ENCODE results near the gene ADGRF1. TPM values are rescaled to one million over a fixed set of nuclear protein-coding genes. Genes with fewer than 3 reads are reported as not detected.
"Not testable (repeated sequence)": the region's sequence is repeated elsewhere in the genome, so short reads cannot be mapped to it uniquely, and the experiment has no call there.

ADGRF1 gene
- total RNA-seq, 1 donor: not detected

- no peak for DNase-seq (ENCODE audit: insufficient read length, low spot score, missing footprints)
- Histone ChIP-seq H2AFZ (ENCODE audit: low read length) (no peak overlapping the region), H3K4me2 (ENCODE audit: insufficient read depth, low read length) (no peak overlapping the region), H4K20me1 (ENCODE audit: insufficient read depth, low read length) (no peaks in the 10 kb centered on the region), H3K27ac (ENCODE audit: low read depth, low read length) (no peak overlapping the region), H3K27me3 (ENCODE audit: insufficient read depth, low read length) (no peaks in the 10 kb centered on the region), H3K4me3 (ENCODE audit: insufficient read depth, low read length) (no peak overlapping the region), H3K79me2 (ENCODE audit: insufficient read depth, low read length) (no peaks in the 10 kb centered on the region), H3K9me3 (ENCODE audit: low read depth, low read length) (no peaks in the 10 kb centered on the region), H3K36me3 (ENCODE audit: insufficient read depth, low read length) (no peaks in the 10 kb centered on the region), H3K4me1 (ENCODE audit: insufficient read depth, low read length) (no peaks in the 10 kb centered on the region)
- TF ChIP-seq CTCF (IDR thresholded peaks at IDR 0.05; ENCODE audit: extremely low read depth, low read depth, low read length): no peak
Observed at GRCh38 chr6:47056832-47057231, 14.7 kb upstream of the ADGRF1 start.

GRCh38 chr6:47054302-47054701 lies 12.2 kb upstream of the ADGRF1 start:
- H3K79me2 ChIP-seq (ENCODE audit: insufficient read depth, low read length); H2AFZ ChIP-seq (ENCODE audit: low read length); DNase-seq (ENCODE audit: insufficient read length, low spot score, missing footprints); H3K9me3 ChIP-seq (ENCODE audit: low read depth, low read length); H3K4me3 ChIP-seq (ENCODE audit: insufficient read depth, low read length); H3K36me3 ChIP-seq (ENCODE audit: insufficient read depth, low read length); H4K20me1 ChIP-seq (ENCODE audit: insufficient read depth, low read length); H3K4me1 ChIP-seq (ENCODE audit: insufficient read depth, low read length); H3K27me3 ChIP-seq (ENCODE audit: insufficient read depth, low read length); H3K27ac ChIP-seq (ENCODE audit: low read depth, low read length); H3K4me2 ChIP-seq (ENCODE audit: insufficient read depth, low read length): not testable (repeated sequence)

GRCh38 chr6:47048638-47049037 lies 6.5 kb upstream of the ADGRF1 start:
- Histone ChIP-seq H3K36me3 (ENCODE audit: insufficient read depth, low read length) (no peaks in the 10 kb centered on the region), H3K27me3 (ENCODE audit: insufficient read depth, low read length) (no peaks in the 10 kb centered on the region), H3K79me2 (ENCODE audit: insufficient read depth, low read length) (no peaks in the 10 kb centered on the region), H2AFZ (ENCODE audit: low read length) (no peak overlapping the region), H3K9me3 (ENCODE audit: low read depth, low read length) (no peaks in the 10 kb centered on the region), H4K20me1 (ENCODE audit: insufficient read depth, low read length) (no peaks in the 10 kb centered on the region), H3K27ac (ENCODE audit: low read depth, low read length) (no peak overlapping the region), H3K4me3 (ENCODE audit: insufficient read depth, low read length) (no peak overlapping the region), H3K4me1 (ENCODE audit: insufficient read depth, low read length) (peaks cover 3% of the 10 kb centered on the region), H3K4me2 (ENCODE audit: insufficient read depth, low read length) (no peak overlapping the region)
- DNase-seq (ENCODE audit: insufficient read length, low spot score, missing footprints): no peak
- no peak for TF ChIP-seq CTCF (IDR thresholded peaks at IDR 0.05; ENCODE audit: extremely low read depth, low read depth, low read length)

- H3K4me1 ChIP-seq (ENCODE audit: insufficient read depth, low read length): peaks cover 3% of the 10 kb centered on the region
- no peaks in the 10 kb centered on the region for H3K27me3 ChIP-seq (ENCODE audit: insufficient read depth, low read length)
- peak; percentile 75 for DNase-seq (ENCODE audit: insufficient read length, low spot score, missing footprints)
- no peaks in the 10 kb centered on the region for H3K9me3 ChIP-seq (ENCODE audit: low read depth, low read length)
- peak overlapping the region; percentile 17 for H3K4me2 ChIP-seq (ENCODE audit: insufficient read depth, low read length)
- no peak overlapping the region for H3K27ac ChIP-seq (ENCODE audit: low read depth, low read length)
- H2AFZ ChIP-seq (ENCODE audit: low read length): peak overlapping the region; percentile 19
- H3K4me3 ChIP-seq (ENCODE audit: insufficient read depth, low read length): no peak overlapping the region
- TF ChIP-seq CTCF (IDR thresholded peaks at IDR 0.05; ENCODE audit: extremely low read depth, low read depth, low read length): peak; percentile 83
- H3K79me2 ChIP-seq (ENCODE audit: insufficient read depth, low read length): no peaks in the 10 kb centered on the region
- no peaks in the 10 kb centered on the region for H4K20me1 ChIP-seq (ENCODE audit: insufficient read depth, low read length)
- no peaks in the 10 kb centered on the region for H3K36me3 ChIP-seq (ENCODE audit: insufficient read depth, low read length)
Observed at GRCh38 chr6:47047479-47048407, 5.6 kb upstream of the ADGRF1 start.

Data from osteoblast (primary cell).